Hematopoietic multipotent progenitor cell (in vitro differentiated cells): ENCODE data around the gene NKAIN4. TPM values are rescaled to one million over a fixed set of nuclear protein-coding genes. Genes with fewer than 3 reads are reported as not detected.

Experiments used
- DNase-seq, 3 donors: peaks; one replicate each; pipeline ENCODE4 v3.0.0-alpha.2; 2011 to 2015; ENCODE audit warnings: low read depth in 2 of 3, low spot score in 2 of 3
- total RNA-seq: library from RNA; depleted of rRNA; stranded (reverse); fragments of >200 nt; gene quantifications from one replicate; pipeline ENCODE4 v1.2.3, GENCODE V29; 2012

Gene NKAIN4
- total RNA-seq, 1 donor: not detected

GRCh38 chr20:63220696-63221399 is 33.4 kb downstream of the NKAIN4 start:
- DNase-seq: no peak

DNA sequence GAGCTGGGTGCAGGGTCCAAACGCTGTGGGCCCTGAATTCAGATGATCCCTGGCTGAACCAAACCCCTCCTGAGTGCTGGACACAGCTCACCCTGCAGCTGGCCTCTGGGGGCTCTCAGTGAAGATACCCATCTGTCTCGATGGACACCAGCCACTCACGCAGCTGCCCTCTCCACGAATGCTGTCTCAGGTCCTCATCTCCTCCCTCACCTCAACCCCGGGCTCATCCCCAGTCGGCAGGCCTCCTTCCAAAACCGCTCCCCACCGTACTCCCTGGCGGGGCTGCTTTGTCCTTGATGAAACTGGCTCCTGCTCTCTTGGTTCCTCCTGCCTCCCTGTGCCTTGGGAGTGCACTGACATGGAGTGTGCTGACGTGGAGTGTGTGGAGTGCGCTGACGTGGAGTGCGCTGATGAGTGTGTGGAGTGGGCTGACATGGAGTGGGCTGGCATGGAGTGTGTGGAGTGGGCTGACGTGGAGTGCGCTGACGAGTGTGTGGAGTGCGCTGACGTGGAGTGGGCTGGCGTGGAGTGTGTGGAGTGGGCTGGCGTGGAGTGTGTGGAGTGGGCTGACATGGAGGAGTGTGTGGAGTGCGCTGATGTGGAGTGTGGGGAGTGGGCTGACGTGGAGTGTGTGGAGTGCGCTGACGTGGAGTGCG is 34.3 kb downstream of the NKAIN4 start:
- DNase-seq: no peak

- no peak for DNase-seq
Observed at GRCh38 chr20:63219447-63219821, 34.8 kb downstream of the NKAIN4 start.

DNA sequence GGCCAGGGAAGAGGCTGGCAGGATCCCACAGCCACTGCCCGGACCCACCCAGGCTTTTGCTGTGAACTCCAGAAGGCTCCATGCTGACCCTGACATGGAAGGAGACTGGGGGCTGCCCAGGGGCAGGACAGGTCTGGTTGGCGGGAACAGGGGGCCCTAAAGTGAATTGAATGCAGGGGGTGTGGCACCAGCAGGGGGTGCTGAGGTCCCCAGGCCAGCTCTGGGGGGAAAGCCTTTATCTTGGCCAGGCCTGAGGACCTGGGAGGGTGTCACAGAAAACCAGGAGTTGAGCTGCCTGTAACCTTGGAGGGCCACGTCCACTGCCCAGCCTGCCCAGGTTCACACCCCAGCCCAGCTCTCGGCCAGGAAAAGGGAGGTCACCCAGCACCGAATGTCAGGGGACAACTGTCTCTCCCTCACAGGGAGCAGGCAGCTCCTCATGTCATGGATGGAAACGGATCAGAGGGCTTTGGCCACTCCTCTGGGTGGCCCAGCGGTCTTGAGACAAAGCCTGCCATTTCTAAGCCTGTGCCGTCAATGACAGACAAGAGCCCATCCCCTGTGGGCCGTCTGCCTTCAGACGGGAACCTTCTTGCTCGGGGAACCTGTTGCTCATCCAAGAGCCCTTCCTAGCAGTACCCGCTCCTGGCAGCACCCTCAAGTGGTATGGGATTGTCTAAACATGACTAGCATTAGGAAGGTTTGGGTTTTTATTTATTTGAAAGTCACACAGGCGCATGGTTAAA is 35.4 kb downstream of the NKAIN4 start:
- no peak for DNase-seq

GRCh38 chr20:63217706-63218105 is 36.6 kb downstream of the NKAIN4 start:
- DNase-seq: no peak

- DNase-seq: no peak
Observed at GRCh38 chr20:63216849-63217471, 37.3 kb downstream of the NKAIN4 start.

GRCh38 chr20:63216041-63216848 is 38.0 kb downstream of the NKAIN4 start, which contains the start of gene YTHDF1:
Gene YTHDF1 (minus strand): TSS chr20:63216131. CDS start chr20:63215892, 239 bp downstream.
- DNase-seq: peak; percentile 83 to 96 (median 94)

- DNase-seq: peak in 2 of 3 donors; percentile 31 to 40
Observed at GRCh38 chr20:63215101-63216040, 38.9 kb downstream of the NKAIN4 start.

DNA sequence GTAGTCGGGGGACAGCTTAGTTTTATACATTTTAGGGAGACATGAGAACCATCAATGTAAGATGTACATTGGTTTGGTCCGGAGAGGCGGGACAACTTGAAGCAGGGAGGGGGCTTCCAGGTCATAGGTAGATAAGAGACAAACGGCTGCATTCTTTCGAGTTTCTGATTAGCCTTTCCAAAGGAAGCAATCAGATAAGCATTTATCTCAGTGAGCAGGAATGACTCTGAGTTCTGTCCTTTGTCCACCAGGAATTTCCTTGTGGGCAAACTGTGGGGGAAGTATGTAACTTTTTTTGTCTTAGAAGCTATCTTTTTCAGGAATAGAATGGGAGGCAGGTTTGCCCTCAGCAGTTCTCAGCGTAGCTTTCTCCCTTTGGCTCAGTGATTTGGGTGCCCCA is 39.7 kb downstream of the NKAIN4 start:
- no peak for DNase-seq

GRCh38 chr20:63212792-63213191 is 41.5 kb downstream of the NKAIN4 start:
- DNase-seq: no peak

- DNase-seq: no peak
Observed at GRCh38 chr20:63212393-63212730, 41.9 kb downstream of the NKAIN4 start.

DNA sequence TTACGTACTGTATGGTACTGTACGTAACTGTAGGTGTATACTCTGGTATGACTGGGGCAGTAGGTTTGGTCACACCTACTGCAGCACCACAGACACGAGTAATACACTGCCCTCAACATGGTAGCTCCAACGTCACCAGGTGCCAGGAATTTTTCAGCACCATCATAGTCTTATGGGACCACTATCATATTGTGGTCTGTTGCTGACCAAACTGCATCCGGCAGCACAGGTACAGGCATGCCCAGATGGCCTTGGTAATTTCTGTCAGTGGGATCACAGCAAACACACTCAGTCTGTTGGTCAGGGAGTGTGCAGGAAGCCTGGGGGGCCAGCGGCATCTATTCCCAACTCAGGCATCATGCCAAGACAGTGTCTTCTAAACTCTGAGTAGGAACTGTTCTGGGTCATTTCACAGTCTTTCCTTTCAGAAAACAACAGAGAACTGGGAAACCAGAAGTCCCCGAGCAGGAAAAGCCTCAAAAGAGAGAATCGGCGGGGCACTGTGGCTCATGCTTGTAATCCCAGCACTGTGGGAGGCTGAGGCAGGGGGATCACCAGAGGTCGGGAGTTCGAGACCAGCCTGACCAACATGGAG is 44.2 kb downstream of the NKAIN4 start:
- DNase-seq: no peak

GRCh38 chr20:63208346-63208909 is 45.8 kb downstream of the NKAIN4 start:
- no peak for DNase-seq

DNA sequence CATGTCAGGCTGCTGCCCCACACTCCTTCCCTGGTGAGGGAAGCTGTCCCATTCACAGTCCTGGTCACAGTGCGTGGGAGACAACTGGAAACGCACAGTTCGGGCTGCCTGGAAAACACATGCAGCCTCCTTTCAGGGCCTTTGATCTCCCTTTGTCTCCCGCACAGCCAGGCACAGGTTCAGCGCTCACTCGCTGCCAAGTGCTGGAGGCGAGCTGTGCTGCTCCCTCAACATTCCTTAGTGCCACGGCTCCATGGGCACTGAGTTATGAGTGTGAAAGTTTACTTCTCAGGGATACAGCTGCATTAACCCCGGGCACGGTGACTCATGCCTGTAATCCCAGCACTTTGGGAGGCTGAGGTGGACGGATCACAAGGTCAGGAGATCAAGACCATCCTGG is 47.4 kb downstream of the NKAIN4 start:
- DNase-seq: no peak

GRCh38 chr20:63205896-63206295 is 48.4 kb downstream of the NKAIN4 start:
- DNase-seq: no peak

GRCh38 chr20:63204362-63204761 is 49.9 kb downstream of the NKAIN4 start:
- no peak for DNase-seq

- DNase-seq: no peak
Observed at GRCh38 chr20:63202811-63203526, 51.3 kb downstream of the NKAIN4 start.

DNA sequence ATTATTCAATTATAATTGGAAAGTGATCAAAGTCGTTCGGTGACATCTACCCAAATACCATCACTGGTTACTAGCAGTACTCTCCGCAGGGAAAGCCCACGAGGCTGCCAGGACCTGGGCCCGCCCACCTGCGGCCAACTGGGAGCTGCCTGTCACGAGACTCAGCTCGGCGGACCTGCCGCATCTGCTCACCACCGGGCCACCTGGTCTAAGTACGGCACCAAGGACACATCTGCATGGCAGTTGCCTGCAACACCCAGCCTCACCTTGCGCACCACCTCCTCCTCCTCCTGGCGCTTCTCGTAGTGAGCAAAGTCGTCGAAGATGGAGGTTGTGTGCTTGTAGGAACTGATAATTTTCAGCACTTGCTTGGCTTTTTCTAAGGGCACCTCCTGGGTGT is 52.2 kb downstream of the NKAIN4 start:
- DNase-seq: no peak
